Measurements from ENCODE around the gene SCAMP4.

The SCAMP4 gene

DNA sequence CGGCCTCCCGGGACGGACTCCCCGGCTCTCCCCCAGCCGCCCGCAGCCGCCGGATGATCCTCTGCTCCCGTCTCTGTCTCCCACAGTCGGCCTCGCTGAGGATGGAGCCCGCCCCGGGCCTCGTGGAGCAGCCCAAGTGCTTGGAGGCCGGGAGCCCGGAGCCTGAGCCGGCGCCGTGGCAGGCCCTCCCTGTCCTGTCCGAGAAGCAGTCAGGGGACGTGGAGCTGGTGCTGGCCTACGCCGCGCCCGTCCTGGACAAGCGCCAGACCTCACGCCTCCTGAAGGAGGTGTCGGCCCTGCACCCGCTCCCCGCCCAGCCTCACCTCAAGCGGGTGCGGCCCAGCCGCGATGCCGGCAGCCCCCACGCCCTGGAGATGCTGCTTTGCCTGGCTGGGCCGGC is 6.8 kb downstream of the SCAMP4 start:
- peaks cover 56% of the 10 kb centered on the region for H3K79me2 ChIP-seq (ENCODE audit: insufficient read depth, low read length)
- H3K9me3 ChIP-seq (ENCODE audit: insufficient read depth, low read length): no peaks in the 10 kb centered on the region
- no peak overlapping the region for H2AFZ ChIP-seq (ENCODE audit: low read depth, low read length, severe bottlenecking)
- no peak overlapping the region for H3K9ac ChIP-seq (ENCODE audit: low read length)
- no peak overlapping the region for H3K4me2 ChIP-seq (ENCODE audit: low read depth, low read length, poor library complexity, severe bottlenecking)
- no peak overlapping the region for H3K4me3 ChIP-seq (ENCODE audit: insufficient read depth, low read length, poor library complexity, severe bottlenecking)
- no peaks in the 10 kb centered on the region for H3K27me3 ChIP-seq (ENCODE audit: low read length)
- H3K9me2 ChIP-seq (replicated peaks; ENCODE audit: insufficient read depth, low read length): no peaks in the 10 kb centered on the region
- no peaks in the 10 kb centered on the region for H3F3A ChIP-seq (ENCODE audit: insufficient read depth)
- H4K20me1 ChIP-seq (ENCODE audit: low read depth, low read length): no peaks in the 10 kb centered on the region
- no peak overlapping the region for H3K27ac ChIP-seq (ENCODE audit: low read depth, low read length)
- no peaks in the 10 kb centered on the region for H3K36me3 ChIP-seq (ENCODE audit: low read length)
- TF ChIP-seq EZH2phosphoT487 (conservative IDR thresholded peaks at IDR 0.05; ENCODE audit: low read length): no peak
- TF ChIP-seq, protein P1, sequence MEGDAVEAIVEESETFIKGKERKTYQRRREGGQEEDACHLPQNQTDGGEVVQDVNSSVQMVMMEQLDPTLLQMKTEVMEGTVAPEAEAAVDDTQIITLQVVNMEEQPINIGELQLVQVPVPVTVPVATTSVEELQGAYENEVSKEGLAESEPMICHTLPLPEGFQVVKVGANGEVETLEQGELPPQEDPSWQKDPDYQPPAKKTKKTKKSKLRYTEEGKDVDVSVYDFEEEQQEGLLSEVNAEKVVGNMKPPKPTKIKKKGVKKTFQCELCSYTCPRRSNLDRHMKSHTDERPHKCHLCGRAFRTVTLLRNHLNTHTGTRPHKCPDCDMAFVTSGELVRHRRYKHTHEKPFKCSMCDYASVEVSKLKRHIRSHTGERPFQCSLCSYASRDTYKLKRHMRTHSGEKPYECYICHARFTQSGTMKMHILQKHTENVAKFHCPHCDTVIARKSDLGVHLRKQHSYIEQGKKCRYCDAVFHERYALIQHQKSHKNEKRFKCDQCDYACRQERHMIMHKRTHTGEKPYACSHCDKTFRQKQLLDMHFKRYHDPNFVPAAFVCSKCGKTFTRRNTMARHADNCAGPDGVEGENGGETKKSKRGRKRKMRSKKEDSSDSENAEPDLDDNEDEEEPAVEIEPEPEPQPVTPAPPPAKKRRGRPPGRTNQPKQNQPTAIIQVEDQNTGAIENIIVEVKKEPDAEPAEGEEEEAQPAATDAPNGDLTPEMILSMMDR (IDR thresholded peaks at IDR 0.05; ENCODE audit: insufficient read depth, low read length, poor library complexity, severe bottlenecking): no peak

DNA sequence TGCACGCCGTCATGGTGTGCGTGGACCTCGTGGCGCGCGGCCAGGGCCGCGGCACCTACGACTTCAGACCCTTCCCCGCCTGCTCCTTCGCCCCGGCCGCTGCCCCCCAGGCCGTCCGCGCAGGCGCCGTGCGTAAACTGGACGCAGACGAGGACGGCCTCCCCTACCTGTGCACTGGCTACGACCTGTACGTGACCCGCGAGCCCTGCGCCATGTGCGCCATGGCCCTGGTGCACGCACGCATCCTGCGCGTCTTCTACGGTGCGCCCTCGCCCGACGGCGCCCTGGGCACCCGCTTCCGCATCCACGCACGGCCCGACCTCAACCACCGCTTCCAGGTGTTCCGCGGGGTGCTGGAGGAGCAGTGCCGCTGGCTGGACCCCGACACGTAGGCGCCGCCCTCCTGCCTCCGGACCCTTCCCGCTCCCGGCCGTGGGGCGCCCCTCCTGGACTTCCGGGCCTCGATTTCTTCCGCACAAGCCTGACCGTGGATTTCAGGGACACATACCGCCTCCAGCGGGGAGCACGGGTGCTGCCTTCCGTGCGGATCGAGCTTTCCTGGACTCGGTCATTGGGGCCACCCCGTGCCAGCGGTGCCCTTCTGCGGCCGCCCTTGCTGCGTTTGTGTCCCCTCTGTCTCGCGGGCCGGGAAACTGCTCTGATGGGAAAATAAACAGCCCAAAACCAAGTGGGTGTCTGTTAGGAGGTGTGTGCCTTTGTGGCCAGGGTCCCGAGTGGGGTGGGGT is 7.7 kb downstream of the SCAMP4 start:
- H3K79me2 ChIP-seq (ENCODE audit: insufficient read depth, low read length): peaks cover 49% of the 10 kb centered on the region
- H3F3A ChIP-seq (ENCODE audit: insufficient read depth): no peaks in the 10 kb centered on the region
- H3K4me2 ChIP-seq (ENCODE audit: low read depth, low read length, poor library complexity, severe bottlenecking): no peak overlapping the region
- H3K4me3 ChIP-seq (ENCODE audit: insufficient read depth, low read length, poor library complexity, severe bottlenecking): no peak overlapping the region
- H4K20me1 ChIP-seq (ENCODE audit: low read depth, low read length): no peaks in the 10 kb centered on the region
- no peaks in the 10 kb centered on the region for H3K9me3 ChIP-seq (ENCODE audit: insufficient read depth, low read length)
- no peaks in the 10 kb centered on the region for H3K36me3 ChIP-seq (ENCODE audit: low read length)
- no peak overlapping the region for H3K27ac ChIP-seq (ENCODE audit: low read depth, low read length)
- no peak overlapping the region for H2AFZ ChIP-seq (ENCODE audit: low read depth, low read length, severe bottlenecking)
- H3K9ac ChIP-seq (ENCODE audit: low read length): no peak overlapping the region
- no peaks in the 10 kb centered on the region for H3K27me3 ChIP-seq (ENCODE audit: low read length)
- TF ChIP-seq, protein P1 (IDR thresholded peaks at IDR 0.05; ENCODE audit: insufficient read depth, low read length, poor library complexity, severe bottlenecking): no peak
- no peak for TF ChIP-seq EZH2phosphoT487 (conservative IDR thresholded peaks at IDR 0.05; ENCODE audit: low read length)
- no peaks in the 10 kb centered on the region for H3K9me2 ChIP-seq (replicated peaks; ENCODE audit: insufficient read depth, low read length)

DNA sequence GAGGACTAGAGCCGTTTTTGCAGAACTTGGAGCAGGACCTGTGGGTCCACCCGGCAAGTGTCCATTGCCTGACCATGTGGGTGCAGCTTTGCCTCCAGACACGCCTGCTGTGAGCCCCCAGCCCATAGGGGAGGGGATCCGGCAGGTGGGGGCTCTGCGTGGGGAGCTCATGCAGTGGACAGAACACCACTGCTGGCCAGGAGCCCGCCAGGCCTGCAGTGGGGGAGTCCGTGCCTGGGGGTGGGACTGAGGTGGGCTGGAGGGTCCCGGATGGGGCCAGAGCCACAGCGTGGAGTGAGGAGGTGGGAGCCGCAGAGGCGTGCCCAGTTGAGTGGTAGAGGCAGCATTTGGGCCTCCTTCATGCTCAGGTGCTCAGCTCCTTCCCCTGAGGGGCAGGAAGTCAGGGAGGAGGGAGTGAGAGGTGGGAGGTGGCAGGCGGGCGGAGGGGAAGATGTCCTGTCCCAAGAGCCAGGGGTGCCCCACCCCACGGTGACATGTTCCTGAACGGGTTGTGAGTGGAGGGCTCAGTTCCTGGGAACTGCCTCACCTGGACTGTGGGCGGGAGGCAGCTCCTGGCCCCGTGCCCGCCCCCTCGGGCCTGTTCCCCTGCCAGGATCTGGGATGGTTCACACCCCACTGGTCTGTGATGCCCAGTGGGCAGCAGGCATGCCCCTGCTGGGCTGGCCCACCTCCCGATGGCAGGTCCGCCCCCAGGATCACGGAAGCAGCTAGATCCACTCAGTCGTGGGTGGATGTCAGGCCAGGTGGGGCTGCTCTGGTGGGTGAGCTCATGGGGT is 8.8 kb downstream of the SCAMP4 start:
- Histone ChIP-seq H3F3A (ENCODE audit: insufficient read depth) (no peaks in the 10 kb centered on the region), H3K27ac (ENCODE audit: low read depth, low read length) (no peak overlapping the region), H3K9ac (ENCODE audit: low read length) (no peak overlapping the region), H3K9me2 (replicated peaks; ENCODE audit: insufficient read depth, low read length) (no peaks in the 10 kb centered on the region), H4K20me1 (ENCODE audit: low read depth, low read length) (no peaks in the 10 kb centered on the region), H3K27me3 (ENCODE audit: low read length) (no peaks in the 10 kb centered on the region), H3K4me2 (ENCODE audit: low read depth, low read length, poor library complexity, severe bottlenecking) (no peak overlapping the region), H3K9me3 (ENCODE audit: insufficient read depth, low read length) (no peaks in the 10 kb centered on the region), H3K36me3 (ENCODE audit: low read length) (no peaks in the 10 kb centered on the region), H3K4me3 (ENCODE audit: insufficient read depth, low read length, poor library complexity, severe bottlenecking) (no peak overlapping the region), H2AFZ (ENCODE audit: low read depth, low read length, severe bottlenecking) (no peak overlapping the region), H3K79me2 (ENCODE audit: insufficient read depth, low read length) (peaks cover 40% of the 10 kb centered on the region)
- TF ChIP-seq EZH2phosphoT487 (conservative IDR thresholded peaks at IDR 0.05; ENCODE audit: low read length): no peak
- TF ChIP-seq, protein P1 (IDR thresholded peaks at IDR 0.05; ENCODE audit: insufficient read depth, low read length, poor library complexity, severe bottlenecking): no peak

Measured in SU-DHL-6 (cell line).